Testis (tissue), 2 donors: ENCODE measurements around the gene ZNF853.

ENCODE experiments used
- CTCF ChIP-seq, 3 experiments: fragments of 450-650 bp in 2 of 3; fragments of 200-600 bp in 1 of 3; sonication (generic) in 1 of 3; IDR thresholded peaks; one replicate each; pipeline ENCODE4 v1.5.1; 2016 to 2019; ENCODE audit warnings: antibody characterized with exemption in 3 of 3, mild to moderate bottlenecking in 2 of 3, moderate library complexity in 1 of 3
- POLR2A ChIP-seq: fragments of 450-650 bp; IDR thresholded peaks from one replicate; pipeline ENCODE4 v1.6.1; 2017; ENCODE audit warnings: antibody characterized with exemption, mild to moderate bottlenecking, moderate library complexity

GRCh38 chr7:6640246-6640721, 24.9 kb downstream of the ZNF853 start:
- no peak for TF ChIP-seq POLR2A
- TF ChIP-seq CTCF (IDR thresholded peaks at IDR 0.05): no peak
